Osteoblast (primary cell): ENCODE results near the gene SLC27A5. TPM values are rescaled to one million over a fixed set of nuclear protein-coding genes. Genes with fewer than 3 reads are reported as not detected.

Experiments used
- DNase-seq: peaks from one replicate; pipeline ENCODE4 v3.0.0; 2011; ENCODE audit warnings: low spot score, mixed read lengths; ENCODE audit not compliant: insufficient read length; ENCODE audit errors: missing footprints
- H2AFZ ChIP-seq: 2 replicates; pipeline ENCODE4 v1.6.0; 2011; ENCODE audit warnings: mild to moderate bottlenecking, low read length
- H3K27ac ChIP-seq: 2 replicates; pipeline ENCODE4 v1.5.1; 2011; ENCODE audit warnings: mild to moderate bottlenecking, low read depth, low read length, moderate library complexity
- H3K27me3 ChIP-seq: 2 replicates; pipeline ENCODE4 v1.6.0; 2012; ENCODE audit warnings: mild to moderate bottlenecking, control low read depth, inconsistent platforms, low read length, moderate library complexity; ENCODE audit not compliant: insufficient read depth
- H3K36me3 ChIP-seq: 2 replicates; pipeline ENCODE4 v1.5.1; 2011; ENCODE audit warnings: mild to moderate bottlenecking, low read length, control low read depth, moderate library complexity; ENCODE audit not compliant: insufficient read depth
- H3K4me1 ChIP-seq: 2 replicates; pipeline ENCODE4 v1.5.1; 2011; ENCODE audit warnings: mild to moderate bottlenecking, low read length, control low read depth, moderate library complexity; ENCODE audit not compliant: insufficient read depth
- H3K4me2 ChIP-seq: 2 replicates; pipeline ENCODE4 v1.6.0; 2011; ENCODE audit warnings: mild to moderate bottlenecking, low read length; ENCODE audit not compliant: insufficient read depth
- H3K4me3 ChIP-seq: fragments of 200-600 bp; sonication (generic); 3 replicates; pipeline ENCODE4 v1.5.1; 2012; ENCODE audit warnings: mild to moderate bottlenecking, low read length, inconsistent platforms; ENCODE audit not compliant: insufficient read depth
- H3K79me2 ChIP-seq: 2 replicates; pipeline ENCODE4 v1.6.0; 2012; ENCODE audit warnings: mild to moderate bottlenecking, low read length, control low read depth, inconsistent platforms; ENCODE audit not compliant: insufficient read depth
- H3K9me3 ChIP-seq: 2 replicates; pipeline ENCODE4 v1.5.1; 2011; ENCODE audit warnings: low read depth, low read length, control low read depth
- H4K20me1 ChIP-seq: 2 replicates; pipeline ENCODE4 v1.6.0; 2012; ENCODE audit warnings: mild to moderate bottlenecking, low read length, control low read depth; ENCODE audit not compliant: insufficient read depth
- total RNA-seq: library from RNA; depleted of rRNA; stranded (reverse); fragments of >200 nt; gene quantifications from 2 replicates; pipeline ENCODE4 v1.2.3, GENCODE V29; 2012
- TF ChIP-seq, protein P1 (sequence below): IDR thresholded peaks from 2 replicates; pipeline ENCODE4 v1.5.1; 2011; ENCODE audit warnings: mild to moderate bottlenecking, low read depth, low read length, moderate library complexity; ENCODE audit errors: extremely low read depth

SLC27A5 gene
- total RNA-seq, 1 donor = 6.5 TPM

DNA sequence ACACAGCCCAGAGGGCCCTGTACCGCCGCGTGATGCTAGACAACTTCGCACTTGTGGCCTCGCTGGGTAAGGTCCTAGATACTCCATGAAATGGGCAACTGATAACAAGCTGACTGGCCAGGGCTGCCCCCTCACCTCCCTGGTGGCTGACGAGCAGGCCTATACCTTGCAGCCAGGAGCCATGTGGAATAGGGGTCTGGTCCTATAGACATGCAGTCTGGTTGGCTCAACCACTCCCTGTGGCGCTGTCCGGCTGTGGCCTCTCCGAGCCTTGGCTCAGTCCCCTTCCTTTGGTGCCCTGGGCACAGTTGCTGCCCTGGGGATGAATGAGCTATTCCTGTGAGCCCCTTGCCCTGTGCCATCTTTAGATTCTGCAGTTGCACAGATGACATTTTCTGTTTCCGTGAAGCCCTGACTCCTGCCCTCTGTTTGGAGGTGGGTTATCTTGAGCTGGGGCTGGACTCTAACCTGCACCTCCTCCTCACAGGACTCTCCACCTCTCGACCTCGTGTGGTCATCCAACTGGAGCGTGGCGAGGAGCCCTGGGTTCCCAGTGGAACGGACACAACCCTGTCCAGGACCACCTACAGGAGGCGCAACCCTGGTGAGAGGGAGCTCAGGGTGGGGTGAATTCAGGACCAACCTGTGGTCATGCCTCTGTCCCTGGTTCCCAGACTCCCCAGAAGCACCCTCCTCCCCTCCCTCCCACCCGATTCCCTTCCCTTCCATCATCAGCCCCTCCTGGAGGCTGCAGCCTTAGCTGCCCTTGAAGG lies 42.4 kb downstream of the SLC27A5 start:
- H3K4me2 ChIP-seq = no peak overlapping the region
- TF ChIP-seq, protein P1, sequence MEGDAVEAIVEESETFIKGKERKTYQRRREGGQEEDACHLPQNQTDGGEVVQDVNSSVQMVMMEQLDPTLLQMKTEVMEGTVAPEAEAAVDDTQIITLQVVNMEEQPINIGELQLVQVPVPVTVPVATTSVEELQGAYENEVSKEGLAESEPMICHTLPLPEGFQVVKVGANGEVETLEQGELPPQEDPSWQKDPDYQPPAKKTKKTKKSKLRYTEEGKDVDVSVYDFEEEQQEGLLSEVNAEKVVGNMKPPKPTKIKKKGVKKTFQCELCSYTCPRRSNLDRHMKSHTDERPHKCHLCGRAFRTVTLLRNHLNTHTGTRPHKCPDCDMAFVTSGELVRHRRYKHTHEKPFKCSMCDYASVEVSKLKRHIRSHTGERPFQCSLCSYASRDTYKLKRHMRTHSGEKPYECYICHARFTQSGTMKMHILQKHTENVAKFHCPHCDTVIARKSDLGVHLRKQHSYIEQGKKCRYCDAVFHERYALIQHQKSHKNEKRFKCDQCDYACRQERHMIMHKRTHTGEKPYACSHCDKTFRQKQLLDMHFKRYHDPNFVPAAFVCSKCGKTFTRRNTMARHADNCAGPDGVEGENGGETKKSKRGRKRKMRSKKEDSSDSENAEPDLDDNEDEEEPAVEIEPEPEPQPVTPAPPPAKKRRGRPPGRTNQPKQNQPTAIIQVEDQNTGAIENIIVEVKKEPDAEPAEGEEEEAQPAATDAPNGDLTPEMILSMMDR = no peak

DNA sequence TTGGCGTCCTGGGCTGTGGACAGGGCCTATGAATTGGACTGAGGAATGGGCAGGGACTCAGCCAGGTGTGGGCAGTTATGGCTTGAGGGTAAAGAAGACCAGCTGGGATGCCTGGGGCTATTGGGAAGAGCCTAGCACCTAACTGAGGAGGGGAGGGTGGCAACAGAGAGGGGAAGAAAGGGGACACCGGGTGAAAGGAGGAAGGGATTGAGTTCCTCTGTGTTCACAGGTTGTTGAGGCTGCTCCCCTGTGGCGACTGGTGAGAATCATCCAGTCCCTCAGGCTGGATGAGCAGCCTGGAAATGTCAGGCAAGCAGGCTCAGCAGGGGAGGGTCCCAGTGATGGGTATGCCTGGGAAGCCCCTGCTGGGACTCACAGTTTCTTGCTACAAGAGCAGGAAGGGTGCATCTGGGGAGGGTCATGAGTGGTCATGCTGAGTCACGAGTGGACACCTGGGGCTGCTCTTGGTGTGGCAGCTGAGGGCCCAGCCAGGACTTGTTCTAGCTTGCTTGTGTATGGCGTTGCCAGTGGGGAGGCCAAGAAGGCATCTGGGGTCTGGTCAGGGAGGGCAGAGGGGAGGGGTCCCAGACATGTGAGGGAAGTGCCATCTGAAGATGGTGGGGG lies 43.5 kb downstream of the SLC27A5 start:
- peak overlapping the region; percentile 94 for H3K4me3 ChIP-seq

More for the DNA sequence above, 42.4 kb downstream of the SLC27A5 start:
- Histone ChIP-seq H3K9me3 (no peaks in the 10 kb centered on the region), H3K4me3 (no peak overlapping the region), H4K20me1 (peaks cover 20% of the 10 kb centered on the region), H3K27ac (no peak overlapping the region), H3K27me3 (no peaks in the 10 kb centered on the region), H3K79me2 (peaks cover 28% of the 10 kb centered on the region), H3K4me1 (peaks cover 9% of the 10 kb centered on the region), H2AFZ (no peak overlapping the region), H3K36me3 (peaks cover 15% of the 10 kb centered on the region)
- DNase-seq = peak; percentile 81

DNA sequence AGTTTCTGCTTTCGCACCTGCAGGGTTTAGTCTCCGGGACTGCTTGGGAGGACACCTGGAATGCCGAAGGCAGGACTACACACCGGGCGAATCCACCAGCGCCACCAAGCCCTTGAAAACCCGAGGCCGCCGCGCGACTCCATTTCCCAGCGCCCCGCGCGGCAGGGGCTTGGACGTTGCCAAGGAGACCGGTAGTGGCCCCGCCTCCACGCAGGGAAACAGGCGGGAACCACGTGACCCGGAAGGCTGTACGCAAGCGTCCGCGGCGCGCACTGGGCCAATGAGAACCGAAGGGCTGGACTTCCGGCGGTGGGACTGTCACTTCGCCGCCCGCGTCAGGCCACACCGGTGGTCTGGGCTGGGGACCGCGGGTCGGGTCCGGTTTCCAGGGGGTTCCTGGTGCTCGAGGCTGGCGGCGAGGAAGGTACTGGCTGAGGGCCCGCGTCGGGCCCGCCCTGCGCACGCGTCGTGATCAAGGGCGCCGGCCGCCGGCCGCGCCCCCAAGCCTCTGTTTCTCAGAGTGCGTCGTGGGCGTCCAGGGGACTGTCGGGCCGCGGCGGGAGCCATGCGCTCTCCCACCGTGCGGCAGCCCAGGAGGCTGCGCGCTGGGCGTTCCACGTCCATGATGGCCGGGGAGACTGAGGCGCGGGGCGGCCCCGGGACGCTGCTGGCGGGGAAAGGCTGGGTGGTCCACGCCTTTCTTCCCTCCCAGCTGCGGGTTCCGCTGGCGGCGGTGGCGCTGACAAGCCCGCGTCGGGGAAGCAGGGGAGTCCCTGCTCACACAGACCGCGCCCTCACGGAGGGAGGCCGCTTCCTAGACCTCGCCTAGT lies 44.8 kb downstream of the SLC27A5 start, which contains the start of gene ZNF324:
ZNF324 (plus strand) TSS at position 321 of the 830 bp plus-strand sequence. CDS start 2,106 bp downstream, outside the sequence.
- Histone ChIP-seq H3K79me2 (peaks cover 28% of the 10 kb centered on the region), H3K4me2 (peak within 1 kb of the TSS; percentile 95), H3K36me3 (peaks cover 3% of the 10 kb centered on the region), H2AFZ (peak within 1 kb of the TSS; percentile 99), H3K4me3 (peak within 1 kb of the TSS; percentile 94), H3K27me3 (no peaks in the 10 kb centered on the region), H3K9me3 (no peaks in the 10 kb centered on the region), H3K27ac (peak within 1 kb of the TSS; percentile 72), H3K4me1 (peaks cover 4% of the 10 kb centered on the region), H4K20me1 (peaks cover 17% of the 10 kb centered on the region)
- DNase-seq = peak; percentile 100
- TF ChIP-seq, protein P1 = no peak

More for the DNA sequence above, 43.5 kb downstream of the SLC27A5 start:
- no peaks in the 10 kb centered on the region for H3K27me3 ChIP-seq
- H4K20me1 ChIP-seq = peaks cover 20% of the 10 kb centered on the region
- H3K79me2 ChIP-seq = peaks cover 28% of the 10 kb centered on the region
- H3K36me3 ChIP-seq = peaks cover 15% of the 10 kb centered on the region
- H2AFZ ChIP-seq = no peak overlapping the region
- no peaks in the 10 kb centered on the region for H3K9me3 ChIP-seq
- TF ChIP-seq, protein P1 = no peak
- peak; percentile 84 for DNase-seq
- peak overlapping the region; percentile 47 for H3K4me2 ChIP-seq
- peaks cover 4% of the 10 kb centered on the region for H3K4me1 ChIP-seq
- no peak overlapping the region for H3K27ac ChIP-seq
